ENCODE data around the gene VAMP2.

Gene VAMP2

DNA sequence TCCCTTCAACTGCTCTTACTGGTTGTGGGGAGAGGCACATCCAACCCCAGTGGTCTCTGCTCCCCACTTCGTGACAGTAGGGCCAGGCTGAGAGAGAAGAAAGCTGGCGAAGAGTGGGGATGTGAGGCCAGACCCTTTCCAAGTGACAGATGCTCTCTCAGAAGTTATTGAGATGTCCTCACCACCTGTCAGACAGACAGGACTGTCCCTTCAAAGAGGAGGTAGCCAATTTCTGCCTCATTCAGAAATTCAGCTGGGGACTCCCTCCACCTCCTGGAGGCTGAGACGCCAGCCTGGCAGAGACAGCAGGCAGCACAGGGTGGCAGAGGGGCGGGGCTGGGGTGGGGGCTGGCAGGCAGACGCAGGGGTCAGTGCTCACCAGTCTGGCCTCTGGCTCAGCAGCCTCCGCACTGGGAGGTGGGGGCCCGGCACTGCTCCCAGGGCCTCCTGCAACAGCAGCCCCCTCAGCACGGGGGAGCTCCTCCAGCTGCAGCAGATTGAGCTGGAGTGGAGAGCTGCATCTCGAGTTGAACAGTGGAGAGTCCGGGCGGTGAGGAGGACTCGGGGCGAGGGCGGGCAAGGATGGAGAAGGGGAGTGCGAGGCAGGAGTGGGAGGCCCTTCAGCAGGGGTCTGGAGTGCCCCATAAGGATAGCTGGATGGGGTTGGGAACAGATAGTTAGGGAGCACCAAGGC is 19.7 kb downstream of the VAMP2 start:
- DNase-seq (ENCODE audit: low read depth): no peak

DNA sequence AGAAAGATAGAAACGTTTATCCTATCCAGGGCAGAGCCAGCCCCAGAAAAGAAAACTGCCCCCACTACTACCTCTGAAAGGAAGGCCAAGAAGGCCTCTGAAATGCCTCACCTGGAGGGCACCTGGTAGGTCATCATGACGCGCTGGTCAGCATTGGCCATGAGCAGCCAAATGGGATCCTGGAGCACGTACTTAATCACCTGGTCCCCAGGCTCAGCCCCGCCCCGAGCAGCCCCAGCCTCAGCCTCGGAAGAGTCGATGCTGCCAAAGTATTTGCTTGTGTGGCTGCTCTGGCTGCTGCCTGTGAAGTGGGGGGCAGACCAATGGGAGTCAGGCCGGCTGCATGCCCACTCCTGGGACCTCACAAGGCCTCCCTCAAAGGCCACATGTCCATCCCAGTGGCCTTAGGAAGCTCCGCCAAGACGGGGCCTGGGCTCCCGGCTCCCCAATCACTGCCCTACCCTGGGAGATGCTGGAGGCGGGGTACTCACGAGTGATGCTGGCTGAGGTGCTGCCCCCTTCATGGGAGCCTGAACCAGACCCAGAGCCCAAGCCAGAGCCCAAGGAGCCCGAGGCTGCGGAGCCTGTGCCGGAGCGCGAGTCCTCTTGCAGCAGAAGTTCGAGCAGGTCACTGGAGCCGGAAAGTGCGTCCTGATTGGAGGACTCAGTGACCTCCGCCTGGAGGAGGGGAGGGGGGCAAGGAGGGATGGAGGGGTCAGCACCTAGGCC is 20.4 kb downstream of the VAMP2 start:
- no peak for DNase-seq (ENCODE audit: low read depth)

DNA sequence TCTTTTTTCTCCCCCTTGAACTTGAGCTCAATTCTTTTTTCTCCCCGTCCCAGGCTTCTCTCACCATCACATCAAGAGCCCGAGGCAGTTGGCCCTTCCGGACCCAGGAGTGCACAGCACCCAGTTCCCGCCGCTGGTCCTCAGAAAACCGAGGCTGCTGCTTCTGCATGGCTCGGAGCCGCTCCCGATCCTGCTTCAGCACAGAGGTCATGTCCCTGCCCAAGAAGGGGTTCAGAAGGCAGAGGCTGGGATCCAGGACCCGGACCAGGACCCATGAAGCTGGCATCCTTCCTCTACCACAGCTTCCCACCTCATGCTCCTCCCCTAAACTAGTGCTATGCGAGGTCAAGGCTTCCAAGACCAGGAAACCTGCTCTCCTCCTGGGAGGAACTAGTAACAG is 21.0 kb downstream of the VAMP2 start:
- DNase-seq (ENCODE audit: low read depth): no peak

DNA sequence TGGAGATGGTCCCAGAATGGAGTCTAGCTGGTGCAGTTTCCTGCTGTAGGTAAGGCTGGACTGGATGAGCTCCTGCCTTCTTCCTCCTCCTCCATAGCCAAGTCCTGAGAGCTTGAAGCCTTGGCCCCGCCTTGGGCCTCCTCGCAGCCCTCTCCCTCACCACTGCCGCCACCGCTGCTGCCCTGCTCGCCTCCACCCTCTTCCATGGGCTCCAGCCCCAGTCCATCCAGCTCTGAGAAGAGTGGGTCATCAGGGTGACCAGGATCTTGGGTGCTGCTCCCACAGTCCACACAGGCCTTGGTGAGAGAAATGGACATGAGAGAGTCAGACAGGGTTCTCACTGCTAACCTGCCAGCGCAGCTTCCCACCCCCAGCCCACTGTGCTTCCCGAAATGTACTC is 21.7 kb downstream of the VAMP2 start:
- DNase-seq (ENCODE audit: low read depth): no peak

DNA sequence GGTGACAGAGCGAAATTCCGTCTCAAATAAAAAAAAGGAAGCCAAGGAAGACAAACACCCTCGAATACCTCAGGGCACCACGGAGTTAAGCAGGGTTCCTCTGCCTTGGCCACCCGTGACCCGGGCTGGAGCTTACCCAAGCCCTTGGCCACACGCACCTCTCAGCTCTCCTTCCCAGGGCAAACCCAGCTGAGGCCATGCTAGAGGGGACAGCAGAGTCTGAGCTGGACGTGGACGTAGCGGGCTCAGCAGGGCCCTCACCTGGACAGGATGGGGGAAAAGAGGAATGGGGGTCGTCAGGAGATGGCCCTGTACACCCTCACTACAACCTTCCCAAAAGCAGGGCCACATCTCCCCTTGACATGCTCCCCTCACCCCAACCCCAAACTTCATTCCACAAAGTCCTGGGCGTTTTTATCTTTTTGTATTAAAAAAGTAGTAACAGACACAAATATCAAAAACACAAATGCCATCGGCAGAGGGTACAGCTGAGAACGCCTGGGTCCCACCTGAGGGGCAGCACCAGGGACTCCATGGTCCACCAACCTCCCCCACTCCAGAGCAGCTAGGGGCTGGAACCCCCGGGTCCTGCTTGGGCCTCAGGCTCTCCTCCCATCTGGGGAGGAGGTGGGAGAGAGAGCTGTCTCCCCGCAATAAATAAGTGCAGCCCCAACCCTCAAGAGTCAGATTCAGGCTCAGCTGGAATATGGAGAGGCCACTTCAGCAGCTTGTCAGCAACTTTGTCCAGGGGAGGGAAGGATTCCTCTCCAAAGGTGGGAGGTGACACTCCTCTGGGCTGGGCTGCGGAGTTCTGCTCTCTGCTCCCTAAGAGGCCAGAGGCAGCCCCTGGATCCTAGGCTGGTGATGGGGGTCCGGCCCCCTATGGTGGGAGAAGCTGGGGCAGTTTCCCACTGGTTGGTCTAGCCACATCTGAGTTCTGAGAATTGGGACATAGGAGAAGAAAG is 22.4 kb downstream of the VAMP2 start:
- no peak for DNase-seq (ENCODE audit: low read depth)

DNA sequence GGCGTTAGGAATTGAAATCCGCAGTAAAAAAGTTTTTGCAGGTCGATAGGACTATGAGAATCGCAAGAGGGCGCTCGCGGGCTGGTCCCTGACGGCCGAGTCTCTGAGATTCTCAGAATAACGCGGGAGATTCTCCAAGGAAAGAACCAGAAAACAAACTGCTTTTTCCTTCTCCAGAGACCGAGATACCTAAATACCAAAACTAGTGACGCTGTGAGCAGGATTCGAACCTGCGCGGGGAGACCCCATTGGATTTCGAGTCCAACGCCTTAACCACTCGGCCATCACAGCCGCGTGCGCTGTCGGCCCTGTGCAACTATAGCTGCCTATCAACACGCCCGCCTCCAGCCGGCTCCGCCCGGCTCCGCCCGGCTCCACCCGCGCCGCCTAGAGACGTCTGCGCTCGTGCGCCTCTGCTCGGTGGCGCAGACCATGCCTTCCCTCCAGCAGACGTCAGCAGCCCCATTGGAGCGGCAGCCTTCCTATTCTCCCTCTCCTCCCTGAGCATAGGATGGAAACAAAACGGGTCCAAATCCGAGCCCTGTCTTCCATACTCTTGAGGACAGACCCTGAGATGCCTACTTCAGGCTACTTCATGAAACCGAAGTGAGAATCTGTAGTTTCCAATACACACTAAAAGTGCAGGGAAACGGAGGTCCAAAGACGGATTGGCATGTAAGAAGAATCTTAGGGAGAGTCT is 23.9 kb downstream of the VAMP2 start:
- DNase-seq (ENCODE audit: low read depth): peak; percentile 99

DNA sequence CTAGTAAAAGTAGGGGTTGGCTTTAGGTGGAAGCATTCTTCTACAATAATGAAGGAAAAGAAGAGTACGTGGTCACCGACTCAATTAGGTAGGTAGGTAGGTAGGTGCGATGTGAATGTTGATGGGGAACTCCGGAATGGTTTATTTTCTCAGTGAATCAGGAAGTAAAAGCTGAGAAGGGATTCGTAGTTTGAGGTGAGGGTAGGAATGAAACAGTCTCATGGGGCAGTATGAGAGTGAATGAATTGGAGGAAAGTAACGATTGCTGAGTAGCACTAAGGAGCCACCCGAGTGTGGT is 24.4 kb downstream of the VAMP2 start:
- no peak for DNase-seq (ENCODE audit: low read depth)

DNA sequence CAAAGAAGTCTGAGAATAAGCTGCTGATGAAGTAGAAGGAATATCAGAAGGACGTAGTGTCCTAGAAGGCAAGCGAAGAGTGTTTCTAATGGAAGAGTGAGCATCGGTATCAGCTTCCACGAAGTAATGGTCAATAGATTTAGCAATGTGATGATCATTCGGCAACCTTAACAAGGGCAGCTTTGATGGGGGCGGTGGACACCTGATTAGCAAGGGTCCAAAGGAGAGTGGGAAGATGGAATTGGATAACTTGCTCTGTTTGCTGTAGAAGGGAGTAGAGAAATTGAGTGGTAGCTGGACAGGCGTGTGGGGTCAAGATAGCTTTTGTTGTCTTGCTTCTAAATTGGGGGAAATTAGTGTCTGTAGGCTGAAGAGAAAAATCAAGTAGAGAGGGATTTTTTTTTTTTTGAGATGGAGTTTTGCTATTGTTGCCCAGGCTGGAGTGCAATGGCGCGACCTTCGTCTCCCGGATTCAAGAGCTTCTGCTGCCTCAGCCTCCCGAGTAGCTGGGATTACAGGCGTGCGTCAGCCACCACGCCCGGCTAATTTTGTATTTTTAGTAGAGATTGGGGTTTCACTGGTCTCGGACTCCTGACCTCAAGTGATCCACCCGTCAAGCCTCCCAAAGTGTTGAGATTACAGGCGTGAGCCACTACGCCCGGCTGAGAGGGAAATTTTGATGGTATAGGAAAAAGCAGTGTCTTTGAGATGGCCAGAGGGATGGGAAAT is 24.9 kb downstream of the VAMP2 start:
- no peak for DNase-seq (ENCODE audit: low read depth)

DNA sequence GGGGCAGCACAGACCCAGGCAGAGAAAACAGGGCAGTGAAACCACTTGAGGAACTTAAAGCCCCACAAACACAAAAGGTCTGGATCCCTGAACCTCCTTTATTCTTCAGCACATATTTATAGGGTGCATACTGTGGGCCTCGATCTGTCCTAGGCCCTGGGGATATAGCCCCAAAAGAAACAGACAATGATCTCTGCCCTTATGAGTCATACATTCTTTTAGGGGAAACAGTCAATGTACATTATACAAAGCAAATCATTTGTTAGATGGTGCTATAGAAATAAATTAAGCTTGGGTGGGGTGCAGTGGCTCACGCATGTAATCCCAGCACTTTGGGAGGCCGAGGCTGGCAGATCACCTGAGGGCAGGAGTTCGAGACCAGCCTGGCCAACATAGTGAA is 28.8 kb downstream of the VAMP2 start:
- no peak for DNase-seq (ENCODE audit: low read depth)

DNA sequence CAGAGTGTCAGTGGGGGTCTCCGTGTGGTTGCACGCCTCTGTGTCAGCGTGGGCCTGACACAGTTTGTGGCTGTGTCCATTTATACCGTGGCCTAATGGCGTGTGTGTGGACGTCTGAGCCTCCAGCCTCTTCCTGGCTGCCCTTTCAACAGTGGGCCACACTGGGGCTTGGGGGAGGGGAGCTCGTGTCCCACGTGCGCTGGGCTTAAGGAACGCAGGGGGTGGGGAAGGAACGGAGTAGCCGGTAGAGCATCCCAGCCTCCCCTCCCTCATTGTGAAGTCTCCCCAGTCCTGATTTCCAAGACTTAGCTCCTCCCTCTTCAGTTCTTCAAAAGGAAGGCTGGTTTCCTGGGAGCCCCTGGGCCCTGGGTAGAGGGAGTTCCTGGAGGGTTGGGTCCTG is 29.3 kb downstream of the VAMP2 start:
- no peak for DNase-seq (ENCODE audit: low read depth)

DNA sequence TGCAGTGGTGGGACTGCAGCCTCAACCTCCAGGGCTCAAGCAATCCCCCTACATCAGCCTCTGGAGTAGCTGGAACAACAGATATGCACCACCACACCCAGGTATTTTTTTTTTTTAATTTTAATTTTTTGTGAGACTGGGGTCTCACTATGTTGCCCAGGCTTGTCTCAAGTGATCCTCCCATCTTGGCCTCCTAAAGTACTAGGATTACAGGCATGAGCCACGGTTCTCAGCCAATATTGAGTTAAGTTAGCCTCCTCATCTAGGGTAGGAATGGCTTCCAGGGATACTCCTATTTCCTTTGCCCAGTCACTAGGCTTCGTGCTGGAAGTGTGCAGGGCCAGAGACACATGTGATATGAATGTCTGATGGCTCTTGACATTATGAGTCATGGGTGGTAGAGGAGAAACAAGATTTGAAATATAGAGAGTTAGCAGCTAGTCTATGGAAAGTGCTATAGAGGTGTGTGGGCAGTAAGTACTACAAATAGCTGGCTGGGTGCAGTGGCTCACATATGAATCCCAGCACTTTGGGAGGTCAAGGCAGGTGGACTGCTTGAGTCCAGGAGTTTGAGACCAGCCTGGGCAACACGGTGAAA is 30.8 kb downstream of the VAMP2 start:
- no peak for DNase-seq (ENCODE audit: low read depth)

DNA sequence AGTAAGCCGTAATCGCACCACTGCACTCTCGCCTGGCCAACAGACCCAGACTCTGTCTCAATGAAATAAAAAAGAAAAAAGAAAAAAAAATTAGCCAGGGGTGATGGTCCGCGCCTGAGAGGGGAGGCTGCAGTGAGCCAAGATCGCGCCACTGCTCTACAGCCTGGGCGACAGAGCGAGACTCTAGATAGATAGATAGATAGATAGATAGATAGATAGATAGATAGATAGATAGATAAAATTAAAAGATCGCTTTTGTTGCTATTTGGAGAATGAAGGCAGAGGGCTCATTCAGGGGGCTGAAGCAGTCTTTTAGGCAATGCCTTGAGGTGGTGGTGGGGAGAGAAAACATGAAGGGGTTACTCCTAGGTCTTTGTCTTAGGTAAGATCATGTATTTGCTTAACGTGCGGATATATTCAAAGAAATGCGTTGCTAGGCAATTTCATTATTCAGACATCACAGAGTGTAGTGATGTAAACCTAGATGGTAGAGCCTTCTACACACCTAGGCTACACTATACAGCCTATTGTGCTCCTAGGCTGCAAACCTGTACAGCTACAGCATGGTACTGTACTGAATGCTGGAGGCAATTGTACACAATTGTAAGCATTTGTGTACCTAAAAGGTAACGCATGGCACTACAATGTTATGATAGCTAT is 34.5 kb downstream of the VAMP2 start:
- no peak for DNase-seq (ENCODE audit: low read depth)

DNA sequence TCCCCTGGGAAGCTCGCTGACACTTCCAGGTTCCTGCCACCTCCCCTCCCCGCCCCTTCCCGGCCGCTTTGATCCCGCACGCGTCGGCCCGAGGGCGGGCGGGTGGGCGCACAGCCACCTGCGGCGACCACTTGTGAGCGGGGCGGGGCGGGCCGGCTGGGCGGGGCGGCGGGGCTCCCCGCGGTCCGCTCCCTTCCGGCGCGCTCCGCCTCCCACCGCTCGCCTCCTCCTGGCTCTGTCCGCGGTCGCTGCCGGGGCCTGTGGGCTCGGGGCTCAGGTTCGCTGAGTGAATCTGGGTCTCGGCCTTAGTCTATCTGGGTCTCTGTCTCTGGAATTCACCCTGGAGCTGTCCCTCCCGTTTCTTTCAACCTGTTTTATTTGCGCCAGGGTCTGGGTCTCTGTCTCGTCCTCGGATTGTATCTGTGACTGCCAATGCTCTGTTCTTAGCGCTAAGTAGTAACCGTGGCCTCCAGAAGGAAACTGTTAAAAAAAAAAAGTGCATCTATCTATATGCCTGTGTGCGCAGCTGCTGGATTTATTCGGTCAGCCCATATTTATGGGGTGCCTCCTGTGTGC is 36.2 kb downstream of the VAMP2 start:
- no peak for DNase-seq (ENCODE audit: low read depth)

DNA sequence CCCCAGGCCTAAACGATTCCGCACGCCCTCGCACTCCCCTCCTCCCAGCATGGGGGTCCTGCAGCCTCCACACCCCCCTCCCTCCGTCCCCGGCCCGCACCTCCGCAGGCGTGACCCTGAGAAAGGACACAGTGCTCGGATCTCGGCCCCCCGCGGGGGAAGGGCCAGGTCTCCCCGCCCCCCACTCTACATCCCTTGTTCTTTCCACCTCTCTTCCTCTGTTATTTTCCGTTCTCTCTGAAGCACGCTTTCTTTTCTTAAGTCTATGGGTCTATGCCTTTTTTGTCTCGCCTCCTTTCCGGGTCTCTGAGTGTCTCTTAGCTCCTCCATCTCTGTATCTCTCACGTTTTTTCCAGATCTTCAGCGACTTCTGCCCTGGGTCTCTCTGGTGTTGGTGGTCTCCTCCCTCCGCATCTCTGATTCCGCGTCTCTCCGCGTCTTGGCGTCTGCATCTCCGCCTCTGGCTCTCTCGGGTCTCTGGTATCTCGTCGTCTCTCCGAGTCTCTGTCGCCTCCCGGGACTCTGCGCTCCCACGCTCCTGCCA is 36.7 kb downstream of the VAMP2 start:
- no peak for DNase-seq (ENCODE audit: low read depth)

DNA sequence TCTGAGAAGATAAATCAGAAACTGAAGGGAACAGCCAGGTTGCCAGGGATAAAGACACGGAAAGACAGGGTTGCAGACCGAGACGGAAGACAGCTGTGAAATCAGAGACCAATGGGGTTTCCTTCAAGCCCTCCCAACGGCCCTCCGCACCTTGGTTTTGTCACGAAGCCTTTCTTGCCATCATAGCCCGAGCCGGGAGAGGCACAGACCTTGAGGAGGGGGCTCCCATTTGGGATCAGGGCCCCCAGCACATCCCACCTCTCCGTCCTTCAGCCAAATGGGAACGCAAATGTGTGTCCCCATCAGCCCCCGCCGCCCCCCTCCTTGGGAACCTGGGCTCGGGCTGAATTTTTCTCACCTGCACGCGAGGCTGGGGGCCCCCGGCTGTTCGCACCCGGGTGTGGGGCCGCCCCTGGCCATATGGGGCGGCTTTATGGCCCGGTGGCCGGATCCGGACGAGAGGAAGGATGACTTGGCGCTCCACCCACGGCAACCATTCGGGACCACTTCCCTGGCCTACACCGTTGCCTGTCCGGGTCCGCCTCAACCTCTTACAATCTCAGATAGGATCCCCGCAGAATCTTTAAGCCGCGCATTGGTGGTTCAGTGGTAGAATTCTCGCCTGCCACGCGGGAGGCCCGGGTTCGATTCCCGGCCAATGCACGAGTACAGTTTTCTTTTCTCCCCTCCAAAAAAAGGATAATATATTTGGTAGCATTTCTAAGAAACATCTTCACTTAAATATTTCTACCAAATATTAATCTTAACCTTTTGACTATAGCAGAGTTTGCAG is 37.4 kb downstream of the VAMP2 start:
- DNase-seq (ENCODE audit: low read depth): peak; percentile 96

DNA sequence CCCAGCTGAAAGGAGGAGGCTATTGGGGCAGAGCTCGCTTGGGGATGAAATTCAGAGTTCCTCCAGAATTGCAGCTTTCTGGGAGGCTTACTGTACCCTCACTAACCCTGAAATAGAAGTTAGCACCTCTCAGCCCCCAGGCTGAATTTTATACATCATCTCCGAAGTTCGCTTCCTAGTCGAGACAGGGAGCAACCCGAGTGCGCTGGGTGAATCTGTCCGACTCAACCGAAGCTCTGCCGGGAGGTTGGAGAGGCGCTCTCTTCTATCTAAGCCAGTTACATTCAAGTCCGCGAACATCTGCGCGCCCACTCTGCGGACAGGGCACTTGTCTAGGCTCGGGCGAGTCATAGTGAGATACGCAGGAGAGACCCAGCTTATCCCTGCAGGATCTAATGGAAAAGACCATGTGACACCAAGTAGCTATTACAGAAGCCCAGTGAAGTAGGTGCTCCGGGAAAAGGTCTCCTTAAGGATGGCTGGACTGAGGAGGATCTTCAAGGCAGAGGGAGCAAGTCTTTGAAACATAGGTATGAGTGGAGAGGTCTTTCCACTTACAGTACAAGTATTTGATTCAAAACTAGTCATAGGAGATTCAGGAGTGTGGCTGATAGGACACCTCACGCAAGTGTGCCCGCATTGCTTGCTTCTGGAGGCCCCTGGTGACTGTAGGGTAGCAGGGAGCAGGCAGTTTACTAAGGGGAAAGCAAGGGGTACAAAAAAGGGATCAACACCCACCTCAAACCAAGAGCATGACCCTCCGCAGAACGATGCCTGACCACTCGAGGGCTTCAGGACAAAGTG is 38.2 kb downstream of the VAMP2 start:
- DNase-seq (ENCODE audit: low read depth): no peak

DNA sequence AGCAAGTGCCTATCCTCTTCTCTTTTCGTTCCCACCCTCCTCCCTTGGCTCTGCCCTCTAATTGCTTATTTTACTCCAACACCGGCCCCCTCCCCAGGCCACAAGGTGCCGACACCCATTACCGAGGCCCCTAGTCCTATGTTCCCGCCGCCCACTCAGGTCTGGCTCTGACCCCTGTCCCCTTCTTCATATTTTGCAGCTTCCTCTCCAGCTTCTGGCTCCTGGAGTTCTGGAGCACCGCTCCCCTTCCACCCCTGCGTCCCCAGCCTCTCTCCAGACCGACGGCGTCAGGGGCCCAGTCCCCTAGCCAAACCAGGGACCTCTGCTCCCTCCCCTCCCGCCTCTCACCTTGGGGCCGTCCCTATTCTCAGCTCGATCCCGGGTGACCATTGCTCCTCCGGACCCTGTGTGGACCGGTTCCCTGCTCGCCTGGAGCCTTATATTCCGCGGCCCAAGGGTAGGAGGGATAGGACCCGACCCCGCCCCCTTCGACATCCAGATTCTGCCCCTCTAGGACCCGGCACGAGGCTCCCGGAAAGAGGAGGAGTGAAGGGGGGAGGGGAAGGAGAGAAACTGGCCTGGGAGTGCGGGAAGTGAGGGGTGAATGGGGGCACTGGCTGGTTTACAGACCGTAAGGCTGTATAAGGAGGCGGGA is 38.9 kb downstream of the VAMP2 start, which contains the start of gene HES7:
TSS of gene HES7 (minus strand) at position 412 of the 655 bp plus-strand sequence. CDS start at position 390, 22 bp downstream.
- DNase-seq (ENCODE audit: low read depth): no peak
